Astrocyte (in vitro differentiated cells and primary cell): ENCODE measurements around the gene HAP1.

ENCODE experiments used
- EZH2 ChIP-seq: IDR thresholded peaks from 2 replicates; pipeline ENCODE4 v1.6.1; 2012; ENCODE audit warnings: mild to moderate bottlenecking, low read length, inconsistent platforms; ENCODE audit not compliant: insufficient read depth
- TF ChIP-seq, protein P1 (sequence below): IDR thresholded peaks from 2 replicates; pipeline ENCODE4 v1.5.1; 2011; ENCODE audit warnings: low read depth, mild to moderate bottlenecking, inconsistent platforms, low read length, moderate library complexity; ENCODE audit not compliant: insufficient read depth

- TF ChIP-seq, protein P1, sequence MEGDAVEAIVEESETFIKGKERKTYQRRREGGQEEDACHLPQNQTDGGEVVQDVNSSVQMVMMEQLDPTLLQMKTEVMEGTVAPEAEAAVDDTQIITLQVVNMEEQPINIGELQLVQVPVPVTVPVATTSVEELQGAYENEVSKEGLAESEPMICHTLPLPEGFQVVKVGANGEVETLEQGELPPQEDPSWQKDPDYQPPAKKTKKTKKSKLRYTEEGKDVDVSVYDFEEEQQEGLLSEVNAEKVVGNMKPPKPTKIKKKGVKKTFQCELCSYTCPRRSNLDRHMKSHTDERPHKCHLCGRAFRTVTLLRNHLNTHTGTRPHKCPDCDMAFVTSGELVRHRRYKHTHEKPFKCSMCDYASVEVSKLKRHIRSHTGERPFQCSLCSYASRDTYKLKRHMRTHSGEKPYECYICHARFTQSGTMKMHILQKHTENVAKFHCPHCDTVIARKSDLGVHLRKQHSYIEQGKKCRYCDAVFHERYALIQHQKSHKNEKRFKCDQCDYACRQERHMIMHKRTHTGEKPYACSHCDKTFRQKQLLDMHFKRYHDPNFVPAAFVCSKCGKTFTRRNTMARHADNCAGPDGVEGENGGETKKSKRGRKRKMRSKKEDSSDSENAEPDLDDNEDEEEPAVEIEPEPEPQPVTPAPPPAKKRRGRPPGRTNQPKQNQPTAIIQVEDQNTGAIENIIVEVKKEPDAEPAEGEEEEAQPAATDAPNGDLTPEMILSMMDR = no peak
- TF ChIP-seq EZH2 = no peak
Measured at GRCh38 chr17:41722231-41722630, 12.2 kb downstream of the HAP1 start.
